Heart left ventricle (tissue), 16 donors: ENCODE results near the gene FOXN3. TPM values are rescaled to one million over a fixed set of nuclear protein-coding genes. Genes with fewer than 3 reads are reported as not detected.
"Not testable (repeated sequence)": the region's sequence is repeated elsewhere in the genome, so short reads cannot be mapped to it uniquely, and the experiment has no call there.

Source experiments
- ATAC-seq, 4 donors: fragments of 200-7000 bp; cut with Tn5 transposase; one replicate each; pipeline ENCODE4 v1.9.1; 2020 to 2022; ENCODE audit warnings: moderate library complexity in 4 of 4, mild to moderate bottlenecking in 3 of 4, moderate number of reproducible peaks in 1 of 4
- DNase-seq, 5 donors: peaks; one replicate each; pipeline ENCODE4 v3.0.0-alpha.2; 2020
- H3K27ac ChIP-seq, 12 donors: fragments of 200-600 bp; sonication (generic) in 4 of 12; one replicate each; pipeline versions ENCODE4 v1.5.0 to v1.8.0; 2016 to 2022; ENCODE audit warnings: mild to moderate bottlenecking in 2 of 12
- H3K27me3 ChIP-seq, 9 donors: fragments of 200-600 bp; sonication (generic) in 2 of 9; one replicate each; pipeline versions ENCODE4 v1.5.1 to v1.8.0; 2016 to 2022; ENCODE audit warnings: mild to moderate bottlenecking in 3 of 9
- H3K36me3 ChIP-seq, 9 donors: fragments of 200-600 bp; sonication (generic) in 2 of 9; one replicate each; pipeline versions ENCODE4 v1.5.0 to v1.8.0; 2018 to 2022; ENCODE audit warnings: mild to moderate bottlenecking in 2 of 9
- H3K4me1 ChIP-seq, 12 donors: fragments of 200-600 bp; sonication (generic) in 4 of 12; one replicate each; pipeline versions ENCODE4 v1.5.0 to v1.8.0; 2016 to 2022; ENCODE audit warnings: mild to moderate bottlenecking in 3 of 12
- H3K4me3 ChIP-seq, 12 donors: fragments of 200-600 bp; sonication (generic) in 4 of 12; one replicate each; pipeline versions ENCODE4 v1.5.0 to v1.8.0; 2017 to 2022; ENCODE audit warnings: mild to moderate bottlenecking in 9 of 12, moderate library complexity in 4 of 12
- H3K9me3 ChIP-seq, 12 donors: fragments of 200-600 bp; sonication (generic) in 4 of 12; one replicate each; pipeline versions ENCODE4 v1.5.0 to v1.8.0; 2016 to 2022; ENCODE audit warnings: mild to moderate bottlenecking in 1 of 12
- POLR2A ChIP-seq, 2 donors: fragments of 450-650 bp; IDR thresholded peaks; one replicate each; pipeline ENCODE4 v1.6.1; 2017; ENCODE audit warnings: antibody characterized with exemption in 2 of 2, mild to moderate bottlenecking in 2 of 2, moderate library complexity in 2 of 2
- WGBS, 4 donors: extraction: QIAGEN DNeasy Blood & Tissue Kit in 2 of 4; methylation state at CpG; one replicate each; pipeline versions ENCODE4 v1.1.5 to v1.1.7; 2013 to 2018; 5-methylcytosine and 5-hydroxymethylcytosine counted together
- intact Hi-C, 10 donors: fragments of 100-400 bp; cut with DNase I; formaldehyde crosslinking; loops; one replicate each; pipeline versions ENCODE4 v1.11.1 to v1.14.2; 2022
- polyA plus RNA-seq, 2 donors: library from polyadenylated mRNA; stranded (reverse); fragments of 200-250 nt; gene quantifications; one replicate each; pipeline ENCODE4 v1.2.3, GENCODE V29; 2013
- total RNA-seq, 9 donors: library from RNA; depleted of rRNA in 2 of 9; stranded (reverse); fragments of >200 nt in 2 of 9; fragmentation: NEBNext Ultra II Directional in 3 of 9; extraction: Animal tissue kit (Norgen Biotek cat#: 25700) in 3 of 9; gene quantifications; one replicate each; pipeline versions ENCODE4 v1.1.0 to v1.2.4, GENCODE V29; 2016 to 2023
- TF ChIP-seq, protein P1 (sequence below), 12 donors: fragments of 200-600 bp; sonication (generic) in 4 of 12; IDR thresholded peaks; one replicate each; pipeline versions ENCODE4 v1.5.0 to v1.8.0; 2018 to 2022; ENCODE audit warnings: antibody characterized with exemption in 12 of 12, mild to moderate bottlenecking in 5 of 12
- donor health status: ischemic (EF 13 %, LVEDD 7.1; RV severe dilation, severe dysfunction).
- donor health status: healthy with polysubstance abuse.
- donor health status: DM: no; HTN: yes; CAD: no.
- donor health status: DM: no; HTN: no; CAD: no.
- donor health status: ischemic (EF 25% LVEDD 6.9; RV normal size, moderate dysfunction).
- donor health status: ischemic (EF 25% LVEDD 5.7; RV mildly dilated, moderate dysfunction).
- donor health status: healthy.
- donor health status: DM: yes; HTN: yes; CAD: no.
- donor health status: ischemic (EF 35%, LVEDD 5.7; RV mildly dilated, moderate dysfunction).
- donor health status: nonischemic (EF 11% LVEDD 7.7; RV severe dilation, severe dysfunction).
- donor health status: DM: yes; HTN: yes; CAD: no.
- donor health status: PGD.
- donor health status: ischemic (EF 29% LVEDD 5.4; RV normal size, mild dysfunction).
- donor health status: nonischemic (EF 23%, LVEDD 6.1; RV moderate dilation, normal function).

The FOXN3 gene
- total and polyA plus RNA-seq, 11 donors = 24.4 to 161 (median 111) TPM

- no peaks in the 10 kb centered on the region for H3K9me3 ChIP-seq
- H3K36me3 ChIP-seq = no peaks in the 10 kb centered on the region
- WGBS, 4 donors = 74 to 80% (median 78%) methylated on average over 7 of the region's 7 CpGs
- no peak overlapping the region for H3K4me3 ChIP-seq
- DNase-seq (no peak), ATAC-seq (no peak)
- intact Hi-C loops = loop anchor here in 1 of 10 donors (10.0 kb wide), 1 partner anchor 97 kb away; no protein-coding TSS in a partner anchor
- H3K27ac ChIP-seq = no peak overlapping the region
- H3K4me1 ChIP-seq = peaks cover 3 to 40% (median 23%) of the 10 kb centered on the region in 12 donors
- TF ChIP-seq, protein P1, sequence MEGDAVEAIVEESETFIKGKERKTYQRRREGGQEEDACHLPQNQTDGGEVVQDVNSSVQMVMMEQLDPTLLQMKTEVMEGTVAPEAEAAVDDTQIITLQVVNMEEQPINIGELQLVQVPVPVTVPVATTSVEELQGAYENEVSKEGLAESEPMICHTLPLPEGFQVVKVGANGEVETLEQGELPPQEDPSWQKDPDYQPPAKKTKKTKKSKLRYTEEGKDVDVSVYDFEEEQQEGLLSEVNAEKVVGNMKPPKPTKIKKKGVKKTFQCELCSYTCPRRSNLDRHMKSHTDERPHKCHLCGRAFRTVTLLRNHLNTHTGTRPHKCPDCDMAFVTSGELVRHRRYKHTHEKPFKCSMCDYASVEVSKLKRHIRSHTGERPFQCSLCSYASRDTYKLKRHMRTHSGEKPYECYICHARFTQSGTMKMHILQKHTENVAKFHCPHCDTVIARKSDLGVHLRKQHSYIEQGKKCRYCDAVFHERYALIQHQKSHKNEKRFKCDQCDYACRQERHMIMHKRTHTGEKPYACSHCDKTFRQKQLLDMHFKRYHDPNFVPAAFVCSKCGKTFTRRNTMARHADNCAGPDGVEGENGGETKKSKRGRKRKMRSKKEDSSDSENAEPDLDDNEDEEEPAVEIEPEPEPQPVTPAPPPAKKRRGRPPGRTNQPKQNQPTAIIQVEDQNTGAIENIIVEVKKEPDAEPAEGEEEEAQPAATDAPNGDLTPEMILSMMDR (IDR thresholded peaks at IDR 0.05) = no peak
- TF ChIP-seq POLR2A (IDR thresholded peaks at IDR 0.05) = no peak
- H3K27me3 ChIP-seq = no peaks in the 10 kb centered on the region
Observed at GRCh38 chr14:89298056-89298834, 118.8 kb downstream of the FOXN3 start.

GRCh38 chr14:89296281-89296745, 120.7 kb downstream of the FOXN3 start:
- TF ChIP-seq, protein P1 (IDR thresholded peaks at IDR 0.05) = no peak
- TF ChIP-seq POLR2A (IDR thresholded peaks at IDR 0.05) = no peak
- H3K9me3 ChIP-seq = no peaks in the 10 kb centered on the region
- DNase-seq (no peak), ATAC-seq (no peak)
- 88 to 95% (median 91%) methylated on average over 5 to 6 of the region's 6 CpGs for WGBS, 4 donors
- peaks cover 0 to 41% (median 21%) of the 10 kb centered on the region in 12 donors for H3K4me1 ChIP-seq
- no peaks in the 10 kb centered on the region for H3K27me3 ChIP-seq
- intact Hi-C loops = loop anchor here in 2 of 10 donors (2.0 to 10.0 kb wide), 2 partner anchors 20 to 98 kb away; no protein-coding TSS in a partner anchor
- no peaks in the 10 kb centered on the region for H3K36me3 ChIP-seq
- no peak overlapping the region for H3K27ac ChIP-seq
- no peak overlapping the region for H3K4me3 ChIP-seq

GRCh38 chr14:89294872-89295271, 122.2 kb downstream of the FOXN3 start:
- no peak overlapping the region for H3K27ac ChIP-seq
- no peaks in the 10 kb centered on the region for H3K27me3 ChIP-seq
- no peaks in the 10 kb centered on the region for H3K9me3 ChIP-seq
- DNase-seq (no peak), ATAC-seq (no peak)
- intact Hi-C loops = loop anchor here in 1 of 10 donors (10.0 kb wide), 1 partner anchor 100 kb away; no protein-coding TSS in a partner anchor
- TF ChIP-seq, protein P1 (IDR thresholded peaks at IDR 0.05) = no peak
- TF ChIP-seq POLR2A (IDR thresholded peaks at IDR 0.05) = no peak
- H3K36me3 ChIP-seq = peaks cover 0 to 8% (median 0%) of the 10 kb centered on the region in 9 donors
- H3K4me3 ChIP-seq = no peak overlapping the region
- 91 to 96% (median 95%) methylated on average over 6 of the region's 6 CpGs for WGBS, 4 donors
- H3K4me1 ChIP-seq = peaks cover 0 to 41% (median 21%) of the 10 kb centered on the region in 12 donors

GRCh38 chr14:89294469-89294868, 122.6 kb downstream of the FOXN3 start:
- H3K27me3 ChIP-seq, H3K36me3 ChIP-seq, H3K9me3 ChIP-seq, H3K4me3 ChIP-seq, ATAC-seq, DNase-seq: not testable (repeated sequence)
- H3K4me1 ChIP-seq = peaks cover 0 to 41% (median 22%) of the 10 kb centered on the region in 12 donors
- intact Hi-C loops = loop anchor here in 1 of 10 donors (10.0 kb wide), 1 partner anchor 100 kb away; no protein-coding TSS in a partner anchor
- 88 to 94% (median 90%) methylated on average over 4 of the region's 4 CpGs for WGBS, 4 donors
- H3K27ac ChIP-seq = peak overlapping the region in 2 of 12 donors; percentile 44 to 50
